Esophagus mucosa (tissue), 1 donor: Measurements from ENCODE around the gene TMEM14A. TPM values are rescaled to one million over a fixed set of nuclear protein-coding genes. Genes with fewer than 3 reads are reported as not detected.

ENCODE experiments used
- total RNA-seq: library from RNA; stranded (reverse); gene quantifications from one replicate; pipeline ENCODE4 v1.2.4, GENCODE V29; 2023
- donor health status: DM: yes; HTN: yes; CAD: no.

The TMEM14A gene
- total RNA-seq, 1 donor from 2014 or later = 40.6 TPM

Other genes starting within 250 kb of the TMEM14A start
- gene TRAM2, start 94.1 kb upstream of the TMEM14A start, total RNA-seq = 3.5 TPM
- not detected for gene GSTA2, start 92.4 kb downstream of the TMEM14A start, total RNA-seq
- gene GSTA1, start 132.7 kb downstream of the TMEM14A start, total RNA-seq = 1.6 TPM
- not detected for gene GSTA5, start 169.7 kb downstream of the TMEM14A start, total RNA-seq
- not detected for gene GSTA3, start 238.6 kb downstream of the TMEM14A start, total RNA-seq